ENCODE measurements around the gene UMOD. TPM values are rescaled to one million over a fixed set of nuclear protein-coding genes. Genes with fewer than 3 reads are reported as not detected.
A peak's percentile ranks its signal among the peaks of the same experiment; 100 is the strongest.

UMOD gene
- total RNA-seq, 1 experiment from 2014 or later = not detected

DNA sequence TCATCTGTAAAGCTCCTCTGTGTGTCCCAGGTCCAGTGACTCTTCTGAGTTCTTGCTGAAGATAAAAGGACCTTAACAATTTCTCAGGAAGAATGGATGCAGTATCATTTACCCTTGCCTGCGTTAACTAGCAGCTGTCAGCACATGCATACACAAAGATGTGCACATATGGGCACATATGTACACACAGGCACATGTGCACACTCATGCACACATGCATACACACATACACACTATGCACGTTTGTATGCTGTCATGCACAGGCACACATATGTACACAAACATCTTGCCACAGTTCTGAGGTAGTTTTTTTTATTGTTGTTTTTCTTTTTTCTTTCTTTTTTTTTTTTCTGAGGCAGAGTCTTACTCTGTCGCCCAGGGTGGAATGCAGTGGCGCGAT is 50.1 kb downstream of the UMOD start:
- no peak for DNase-seq (ENCODE audit: low read depth)

DNA sequence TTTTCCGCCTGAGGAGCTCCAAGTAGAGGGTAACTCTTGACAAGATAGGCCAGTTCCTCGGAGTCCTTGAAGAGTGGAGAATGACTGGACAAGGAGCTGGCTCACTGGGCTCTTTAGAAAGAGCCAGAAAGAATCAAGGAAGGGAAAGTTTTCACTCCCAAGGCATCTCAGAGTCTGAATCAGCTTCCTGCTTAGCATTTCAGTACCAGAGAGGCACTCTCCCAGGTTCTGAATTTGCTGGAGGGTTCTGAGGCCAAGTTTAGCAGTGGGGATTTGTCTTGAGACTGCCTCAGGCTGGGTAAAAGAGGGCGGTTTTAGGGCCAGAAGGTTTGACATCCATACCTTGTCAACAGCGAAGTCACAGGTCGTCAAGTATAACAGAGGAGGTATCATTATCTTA is 50.7 kb downstream of the UMOD start:
- DNase-seq (ENCODE audit: low read depth) = no peak

DNA sequence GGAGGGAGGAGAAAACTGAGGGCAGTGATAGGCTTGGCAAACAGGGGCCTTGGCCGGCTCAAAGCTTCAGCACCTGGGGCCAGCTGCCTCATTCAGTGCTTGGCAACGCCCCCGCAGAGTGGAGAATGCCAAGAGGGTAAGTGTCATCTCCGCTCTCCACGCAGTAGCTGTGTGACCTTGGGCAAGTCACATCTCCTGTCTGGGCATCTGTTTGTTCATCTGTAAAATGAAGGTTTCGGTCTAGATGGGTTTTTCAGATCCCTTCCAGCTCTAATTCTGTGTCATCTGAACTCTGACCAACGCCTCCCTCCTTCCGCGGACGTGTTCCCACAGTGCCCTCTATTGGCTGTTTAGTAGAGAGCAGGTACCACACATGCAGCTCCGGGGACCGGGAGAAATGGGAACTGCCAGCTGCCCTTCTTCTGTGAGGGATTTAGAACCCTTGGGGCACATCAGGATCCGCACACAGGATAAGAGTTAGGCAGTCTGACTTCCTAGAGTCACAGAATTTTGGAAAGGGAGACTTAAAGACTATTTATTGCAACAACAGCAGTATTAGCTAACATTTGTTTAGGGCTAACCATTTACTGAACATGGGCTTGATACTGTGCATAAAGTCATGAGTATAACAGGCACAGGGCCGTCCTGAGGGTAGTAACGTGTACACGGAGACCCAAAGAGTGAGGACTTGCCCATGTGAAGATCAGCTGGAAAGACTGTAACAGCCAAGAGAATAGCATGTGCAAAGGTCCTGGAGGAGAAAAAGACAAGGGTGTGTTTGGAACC is 52.0 kb downstream of the UMOD start:
- peak; percentile 44 for DNase-seq (ENCODE audit: low read depth)

DNA sequence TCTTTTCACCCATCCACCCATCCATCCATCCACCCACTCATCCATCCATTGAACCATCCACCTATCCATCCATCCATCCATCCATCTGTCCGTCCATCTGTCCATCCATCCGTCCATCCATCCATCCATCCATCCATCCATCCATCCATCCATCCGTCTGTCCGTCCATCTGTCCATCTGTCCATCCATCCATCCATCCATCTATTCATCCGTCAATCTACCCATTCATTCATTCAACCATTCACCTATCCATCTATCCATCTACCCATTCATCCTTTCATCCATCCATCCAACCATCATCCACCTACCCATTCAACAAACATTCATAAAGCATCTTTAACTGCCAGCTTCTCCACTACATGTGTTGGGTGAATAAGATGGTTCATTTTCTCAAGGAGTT is 54.1 kb downstream of the UMOD start:
- DNase-seq (ENCODE audit: low read depth) = no peak

DNA sequence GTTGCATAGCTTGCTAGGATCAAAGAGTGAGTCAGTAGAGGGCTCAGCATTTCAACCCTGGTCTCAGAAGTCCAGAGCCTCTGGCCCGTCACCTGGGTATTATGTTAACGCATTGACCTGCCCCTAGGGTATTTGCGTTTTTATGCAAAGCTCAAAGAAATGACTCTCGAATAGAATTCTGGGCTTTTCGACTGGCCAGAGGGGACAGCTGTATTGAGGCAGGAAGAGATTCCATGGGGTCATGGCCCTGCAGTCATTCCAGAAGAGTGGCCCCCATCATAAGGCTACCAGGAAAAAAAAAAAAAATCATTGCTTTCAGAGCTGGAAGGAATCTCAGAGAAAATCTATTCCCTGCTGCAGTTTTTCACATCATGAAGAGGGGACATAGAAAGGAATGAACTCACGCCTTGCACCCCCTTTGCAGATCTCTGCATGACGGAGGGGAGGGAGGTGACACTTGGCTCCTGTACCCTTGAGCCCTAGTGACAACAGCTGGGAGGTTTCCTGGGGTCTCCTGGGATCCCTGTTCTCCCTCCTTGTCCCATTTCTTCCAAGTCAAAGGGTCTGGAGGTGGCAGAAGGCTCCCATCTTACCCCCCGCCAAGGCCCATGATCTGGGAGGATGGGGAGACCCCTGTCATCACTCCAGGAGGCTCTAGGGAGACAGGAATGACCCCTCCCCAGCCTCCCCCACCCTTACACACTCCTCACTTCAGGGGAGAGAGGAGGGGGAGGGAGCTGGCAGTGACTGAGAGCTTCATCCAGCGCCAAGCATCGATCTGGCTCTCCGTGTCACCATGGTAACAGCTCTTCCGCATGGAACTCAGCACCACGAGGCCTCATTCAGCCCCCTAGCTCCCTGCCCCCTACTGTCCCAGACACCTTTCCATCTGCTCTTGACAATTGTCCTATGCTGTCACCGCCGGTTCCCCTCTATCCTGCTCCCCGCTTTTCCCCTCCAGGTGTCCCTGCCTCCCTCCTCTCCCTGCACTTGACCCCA is 61.0 kb downstream of the UMOD start:
- no peak for DNase-seq (ENCODE audit: low read depth)

DNA sequence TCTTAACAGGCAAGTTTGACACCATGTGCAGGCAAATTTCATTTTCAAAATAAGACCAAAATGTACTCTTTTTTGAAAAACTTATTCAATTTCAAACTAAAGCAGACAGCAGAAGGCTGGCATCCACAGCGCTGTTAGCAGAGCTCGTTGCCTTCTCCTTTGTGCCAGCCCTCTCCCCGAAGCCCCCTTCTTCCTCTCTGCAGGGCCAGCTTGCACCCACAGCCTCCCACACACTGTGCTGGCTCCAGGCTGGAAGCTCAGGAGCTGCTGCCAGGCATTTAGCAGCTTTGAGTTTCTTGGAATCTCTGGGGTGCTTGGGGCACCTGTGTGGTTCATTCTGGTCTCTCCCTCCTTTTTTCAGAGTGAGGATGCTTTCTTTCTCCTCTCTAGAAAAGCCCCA is 62.9 kb downstream of the UMOD start:
- DNase-seq (ENCODE audit: low read depth) = no peak

DNA sequence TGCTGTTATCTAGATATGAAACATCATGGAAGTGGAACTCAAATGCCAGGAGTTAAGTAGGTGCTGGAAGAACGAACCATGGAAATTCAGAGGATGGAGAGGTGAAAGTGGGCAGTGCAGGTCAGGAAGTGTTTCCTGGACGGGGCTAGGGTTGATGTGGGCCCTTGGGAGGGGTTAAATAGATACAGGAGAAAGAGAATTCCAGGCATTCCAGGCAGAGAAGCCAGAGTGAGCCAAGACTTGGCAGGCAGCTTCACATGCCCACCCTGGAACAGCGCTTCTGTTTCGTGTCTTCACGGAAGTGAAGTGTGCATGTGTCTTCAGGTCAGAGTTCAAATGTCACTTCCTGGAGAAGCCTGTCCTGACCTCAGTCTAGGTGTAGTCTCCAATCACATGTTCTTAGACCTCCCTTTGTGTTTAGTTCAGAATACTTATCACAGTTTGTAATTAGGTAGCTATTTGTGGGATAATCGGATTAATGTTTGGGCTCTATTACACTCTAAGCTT is 66.5 kb downstream of the UMOD start:
- DNase-seq (ENCODE audit: low read depth) = no peak

Other genes with a start within 250 kb of the UMOD start
- not detected in 2 replicates for gene GP2, start 25.2 kb downstream of the UMOD start, total RNA-seq (2014; rRNA removed)
- gene PDILT, start 52.0 kb upstream of the UMOD start, total RNA-seq (2014; rRNA removed) = not detected in 2 replicates
- 3.6 and 4.2 TPM in 2 replicates for gene ACSM5, start 56.8 kb upstream of the UMOD start, total RNA-seq (2014; rRNA removed)
- not detected in 2 replicates for gene ACSM2A, start 98.8 kb upstream of the UMOD start, total RNA-seq (2014; rRNA removed)
- gene ACSM2B, start 223.7 kb upstream of the UMOD start, total RNA-seq (2014; rRNA removed) = not detected in 2 replicates